Ectodermal cell (in vitro differentiated cells): ENCODE data around the gene GARIN1A. TPM values are rescaled to one million over a fixed set of nuclear protein-coding genes. Genes with fewer than 3 reads are reported as not detected.
"Not testable (repeated sequence)": the region's sequence is repeated elsewhere in the genome, so short reads cannot be mapped to it uniquely, and the experiment has no call there.

ENCODE experiments used
- H3K27ac ChIP-seq: 2 replicates; pipeline ENCODE4 v1.7.0; 2013; ENCODE audit warnings: mild to moderate bottlenecking, low read depth, low read length; ENCODE audit not compliant: insufficient read depth, poor library complexity, severe bottlenecking
- H3K27me3 ChIP-seq: 2 replicates; pipeline ENCODE4 v1.7.0; 2013; ENCODE audit warnings: mild to moderate bottlenecking, low read length; ENCODE audit not compliant: insufficient read depth, control insufficient read depth, poor library complexity, severe bottlenecking
- H3K36me3 ChIP-seq: one replicate; pipeline ENCODE4 v1.7.0; 2013; ENCODE audit warnings: low read length; ENCODE audit not compliant: control insufficient read depth, insufficient read depth
- H3K4me1 ChIP-seq: one replicate; pipeline ENCODE4 v1.7.0; 2013; ENCODE audit warnings: low read length; ENCODE audit not compliant: control insufficient read depth, insufficient read depth
- H3K4me3 ChIP-seq: 2 replicates; pipeline ENCODE4 v1.7.0; 2013; ENCODE audit warnings: low read depth, low read length, control low read depth; ENCODE audit not compliant: insufficient read depth
- H3K9me3 ChIP-seq: 2 replicates; pipeline ENCODE4 v1.7.0; 2013; ENCODE audit warnings: mild to moderate bottlenecking, low read length, moderate library complexity; ENCODE audit not compliant: control insufficient read depth
- WGBS, 2 experiments: methylation state at CpG; one replicate each; pipeline ENCODE4 v1.1.7; 2013; ENCODE audit warnings: missing lambda C conversion rate in 2 of 2; 5-methylcytosine and 5-hydroxymethylcytosine counted together
- polyA plus RNA-seq, 4 experiments: library from polyadenylated mRNA; stranded (reverse); fragments of 50-300 nt; gene quantifications; one replicate each; pipeline ENCODE4 v1.2.3, GENCODE V29; 2013

GARIN1A gene
- polyA plus RNA-seq (2013, experiment 1 of 4) = 0.78 TPM
- polyA plus RNA-seq (2013, experiment 2 of 4) = 0.71 TPM
- polyA plus RNA-seq (2013, experiment 3 of 4) = 0.21 TPM
- 0.65 TPM for polyA plus RNA-seq (2013, experiment 4 of 4)

DNA sequence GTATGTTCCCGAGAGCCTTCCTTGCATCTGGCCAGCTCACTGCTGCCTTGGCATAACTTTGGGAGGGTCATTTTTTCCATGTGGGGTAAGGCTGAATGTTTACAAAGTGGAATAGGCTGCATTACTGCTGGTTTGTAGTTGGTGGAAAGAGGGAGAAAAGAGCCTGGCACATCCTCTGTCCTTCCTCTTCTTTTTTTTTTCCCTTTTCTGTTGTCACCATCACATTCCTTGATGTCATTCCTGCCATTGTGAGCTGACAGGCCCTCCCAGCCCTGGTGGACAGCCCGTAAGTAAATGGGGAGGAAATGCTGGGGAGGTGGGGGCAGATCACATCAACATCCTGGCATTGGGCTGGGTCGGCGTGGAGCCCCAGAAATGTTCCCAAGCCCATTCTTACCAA lies at the start of gene GARIN1A:
GARIN1A (plus strand) TSS at position 301 of the 400 bp plus-strand sequence. CDS start 106 bp downstream, outside the sequence.
- H3K4me3 ChIP-seq = no peak within 1 kb of the TSS
- no peaks in the 10 kb centered on the region for H3K9me3 ChIP-seq
- no peaks in the 10 kb centered on the region for H3K27me3 ChIP-seq
- no peaks in the 10 kb centered on the region for H3K36me3 ChIP-seq
- 77 to 79% methylated on average over 4 of the region's 4 CpGs for WGBS, 2 experiments
- H3K27ac ChIP-seq = no peak within 1 kb of the TSS
- H3K4me1 ChIP-seq = peaks cover 6% of the 10 kb centered on the region

DNA sequence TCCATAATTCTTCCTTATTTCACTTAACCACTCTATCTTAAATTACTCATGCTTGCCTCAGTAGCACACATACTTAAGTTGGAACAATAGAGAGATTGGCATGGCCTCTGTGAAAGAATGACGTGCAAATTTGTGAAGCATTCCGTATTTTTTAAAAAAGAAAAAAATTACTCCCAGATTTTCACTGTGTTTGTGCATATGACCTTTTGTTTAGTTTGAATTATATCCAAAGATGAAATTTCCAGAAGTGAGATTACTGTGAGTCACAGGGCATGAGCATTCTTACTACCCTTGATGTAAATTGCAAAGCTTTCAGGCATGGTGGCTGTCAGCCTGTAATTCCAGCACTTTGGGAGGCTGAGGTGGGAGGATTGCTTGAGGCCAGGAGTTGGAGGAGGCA lies 45.0 kb upstream of the GARIN1A start:
- 97% methylated on average over 2 of the region's 2 CpGs; no CpG with 5 or more reads in 1 of the 2 experiments for WGBS, 2 experiments
- H3K4me3 ChIP-seq, H3K27ac ChIP-seq: not testable (repeated sequence)

DNA sequence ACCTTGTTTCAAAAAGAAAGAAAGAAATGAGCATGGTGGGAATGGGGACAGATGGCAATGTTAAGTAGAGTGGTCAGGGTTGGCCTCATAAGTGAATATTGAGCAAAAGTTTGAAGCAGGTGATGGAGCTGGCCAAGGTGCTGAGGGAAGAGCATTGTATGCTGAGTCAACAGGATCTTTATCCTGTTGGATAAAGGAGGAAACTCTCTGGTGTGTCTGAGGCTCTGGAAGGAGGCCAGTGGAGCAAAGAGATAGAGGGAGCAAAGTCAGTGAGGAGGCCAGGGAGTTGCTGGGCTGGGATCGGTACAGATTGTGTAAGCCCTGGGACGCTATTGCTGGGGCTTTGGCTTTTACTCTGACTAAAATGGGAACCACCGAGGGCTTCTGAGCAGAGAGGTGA lies 38.2 kb upstream of the GARIN1A start:
- H3K27me3 ChIP-seq, H3K4me1 ChIP-seq, H3K4me3 ChIP-seq, H3K36me3 ChIP-seq, H3K27ac ChIP-seq, H3K9me3 ChIP-seq: not testable (repeated sequence)
- 83 to 100% methylated on average over 2 of the region's 3 CpGs for WGBS, 2 experiments

More for the DNA sequence above, 45.0 kb upstream of the GARIN1A start:
- not testable (repeated sequence) for H3K4me1 ChIP-seq, H3K27me3 ChIP-seq, H3K9me3 ChIP-seq, H3K36me3 ChIP-seq

DNA sequence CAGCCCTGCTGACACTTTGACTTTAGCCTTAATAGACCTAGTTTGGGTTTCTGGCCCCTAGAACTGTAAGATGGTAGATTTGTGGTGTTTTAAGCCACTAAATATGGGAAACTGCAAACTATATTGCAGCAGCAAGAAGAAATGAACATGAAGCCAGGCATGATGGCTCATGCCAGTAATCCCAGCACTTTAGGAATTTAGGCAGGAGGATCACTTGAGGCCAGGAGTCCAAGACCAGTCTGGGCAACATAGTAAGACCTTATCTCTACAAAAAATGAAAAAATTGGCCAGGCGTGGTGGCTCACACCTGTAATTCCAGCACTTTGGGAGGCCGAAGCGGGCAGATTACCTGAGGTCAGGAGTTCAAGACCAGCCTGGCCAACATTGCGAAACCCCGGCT lies 26.9 kb upstream of the GARIN1A start:
- H3K4me1 ChIP-seq, H3K9me3 ChIP-seq, H3K4me3 ChIP-seq, H3K36me3 ChIP-seq, H3K27ac ChIP-seq, H3K27me3 ChIP-seq: not testable (repeated sequence)
- WGBS, 2 experiments = 93 to 97% methylated on average over 5 of the region's 5 CpGs

DNA sequence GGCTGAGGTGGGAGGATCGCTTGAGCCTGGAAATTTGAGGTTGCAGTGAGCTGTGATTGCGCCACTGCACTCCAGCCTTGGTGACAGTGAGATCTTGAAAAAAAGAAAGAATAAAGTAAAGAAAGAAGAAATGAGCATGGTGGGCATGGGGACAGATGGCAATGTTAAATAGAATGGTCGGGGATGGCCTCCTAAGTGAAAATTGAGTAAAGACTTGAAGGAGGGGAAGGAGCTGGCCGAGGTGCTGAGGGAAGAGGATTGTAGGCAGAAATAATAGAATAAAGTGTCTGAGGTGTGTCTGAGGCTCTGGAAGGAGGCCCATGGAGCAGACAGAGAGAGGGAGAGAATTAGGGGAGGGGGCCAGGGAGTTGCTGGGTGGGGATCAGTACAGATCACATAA lies 26.2 kb upstream of the GARIN1A start:
- not testable (repeated sequence) for H3K4me1 ChIP-seq, H3K27ac ChIP-seq, H3K36me3 ChIP-seq, H3K4me3 ChIP-seq, H3K27me3 ChIP-seq, H3K9me3 ChIP-seq
- 90 to 92% methylated on average over 3 to 4 of the region's 4 CpGs for WGBS, 2 experiments

DNA sequence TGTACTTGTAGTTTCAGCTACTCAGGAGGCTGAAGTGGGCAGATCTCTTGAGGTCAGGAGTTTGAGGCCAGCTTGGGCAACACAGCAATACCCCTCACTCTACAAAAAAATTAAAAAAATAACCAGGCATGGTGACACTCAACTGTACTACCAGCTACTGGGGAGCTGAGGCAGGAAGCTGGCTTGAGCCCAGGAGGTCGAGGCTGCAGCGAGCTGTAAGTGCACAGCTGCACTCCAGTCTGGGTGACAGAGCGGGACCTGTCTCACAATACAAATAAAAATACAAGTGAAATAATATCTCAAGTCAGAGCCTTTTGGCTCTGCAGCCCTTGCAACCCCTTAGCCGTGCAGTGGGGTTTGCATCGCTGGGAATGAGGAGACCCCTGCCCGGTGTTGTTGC lies 25.2 kb upstream of the GARIN1A start:
- not testable (repeated sequence) for H3K27ac ChIP-seq, H3K9me3 ChIP-seq, H3K36me3 ChIP-seq, H3K4me3 ChIP-seq, H3K4me1 ChIP-seq, H3K27me3 ChIP-seq
- WGBS, 2 experiments = 96 to 100% methylated on average over 4 to 5 of the region's 6 CpGs

DNA sequence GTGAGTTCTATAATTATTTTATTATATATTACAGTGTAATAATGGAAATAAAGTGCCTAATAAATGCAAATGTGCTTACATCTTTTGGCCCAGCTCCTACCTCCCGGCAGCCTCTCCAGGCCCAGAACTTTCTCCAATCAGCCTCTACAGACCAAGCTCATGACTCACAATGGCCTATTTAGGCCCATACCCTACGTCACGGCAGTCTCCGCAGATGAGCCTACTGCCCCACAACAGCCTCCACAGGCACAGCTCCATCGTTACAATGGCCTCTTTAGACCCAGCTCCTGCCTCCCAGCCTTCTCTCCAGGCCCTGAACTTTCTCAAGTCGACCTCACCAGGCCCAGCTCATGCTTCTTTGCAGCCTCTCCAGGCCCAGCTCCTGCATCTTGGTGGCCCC lies 21.0 kb upstream of the GARIN1A start:
- not testable (repeated sequence) for H3K36me3 ChIP-seq, H3K27ac ChIP-seq, H3K9me3 ChIP-seq, H3K4me1 ChIP-seq, H3K27me3 ChIP-seq, H3K4me3 ChIP-seq
- WGBS, 2 experiments = 100% methylated on average over 3 of the region's 6 CpGs

DNA sequence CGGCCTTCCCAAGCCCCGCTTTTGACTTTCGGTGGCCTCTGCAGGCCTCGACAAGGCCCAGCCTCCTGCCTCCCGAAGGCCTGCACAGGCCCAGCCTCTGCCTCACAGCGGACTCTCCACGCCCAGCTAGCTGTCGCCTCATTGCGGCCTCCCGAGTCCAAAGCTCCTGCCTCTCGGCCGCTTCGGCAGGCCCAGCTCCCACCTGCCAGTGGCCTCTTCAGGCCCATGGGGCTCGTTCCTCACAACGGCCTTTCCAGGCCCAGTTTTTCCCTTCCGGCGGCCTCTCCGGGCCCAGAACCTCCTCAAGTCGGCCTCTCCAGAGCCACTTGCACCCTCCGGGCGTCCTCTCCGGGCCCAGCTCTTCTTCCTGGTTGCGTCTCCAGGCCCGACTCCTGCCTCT lies 19.5 kb upstream of the GARIN1A start:
- H3K4me3 ChIP-seq, H3K36me3 ChIP-seq, H3K27me3 ChIP-seq, H3K27ac ChIP-seq, H3K4me1 ChIP-seq, H3K9me3 ChIP-seq: not testable (repeated sequence)
- WGBS, 2 experiments = 94 to 97% methylated on average over 20 of the region's 24 CpGs

DNA sequence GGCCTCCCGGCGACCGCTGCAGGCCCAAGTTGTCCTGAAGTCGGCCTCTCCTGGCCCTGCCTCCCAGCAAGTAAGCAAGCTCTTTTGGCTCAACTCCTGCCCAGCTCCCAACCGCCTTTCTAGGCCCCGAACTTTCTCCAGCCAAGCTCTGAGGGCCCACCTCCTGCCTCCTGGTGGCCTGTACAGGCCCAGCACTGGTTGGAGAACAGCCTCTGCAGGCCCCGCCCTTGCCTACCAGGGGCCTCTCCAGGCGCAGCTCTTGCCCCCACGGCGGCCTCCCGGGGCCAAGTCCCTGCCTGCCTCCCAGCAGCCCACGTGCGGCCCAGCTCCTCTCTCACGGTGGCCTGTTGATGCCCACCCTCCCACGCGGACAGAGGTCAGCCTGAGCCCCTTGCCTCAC lies 18.9 kb upstream of the GARIN1A start:
- H3K27ac ChIP-seq, H3K4me3 ChIP-seq, H3K9me3 ChIP-seq, H3K4me1 ChIP-seq, H3K27me3 ChIP-seq, H3K36me3 ChIP-seq: not testable (repeated sequence)
- 93 to 94% methylated on average over 16 of the region's 16 CpGs for whole genome bisulfite sequencing, 2 experiments

DNA sequence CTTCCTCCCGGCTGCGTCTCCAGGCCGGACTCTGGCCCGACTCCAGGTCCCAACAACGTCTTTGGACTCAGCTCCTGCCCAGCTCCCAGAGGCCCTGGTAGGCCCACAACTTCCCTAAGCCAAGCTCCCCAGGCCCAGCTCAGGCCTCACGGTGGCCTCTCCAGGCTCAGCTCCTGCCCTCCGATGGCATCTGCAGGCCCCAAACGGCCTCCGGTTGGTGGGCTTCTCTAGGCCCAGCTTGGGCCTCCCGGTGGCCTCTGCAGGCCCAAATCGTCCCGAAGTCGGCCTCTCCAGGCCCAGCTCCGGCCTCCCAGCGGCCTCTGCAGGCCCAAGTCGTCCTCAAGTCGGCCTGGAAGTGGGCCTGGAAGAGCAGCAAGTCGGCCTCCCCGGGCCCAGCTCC lies 18.0 kb upstream of the GARIN1A start:
- H3K27ac ChIP-seq, H3K4me3 ChIP-seq, H3K36me3 ChIP-seq, H3K9me3 ChIP-seq, H3K4me1 ChIP-seq, H3K27me3 ChIP-seq: not testable (repeated sequence)
- WGBS, 2 experiments = 89 to 91% methylated on average over 19 of the region's 19 CpGs

DNA sequence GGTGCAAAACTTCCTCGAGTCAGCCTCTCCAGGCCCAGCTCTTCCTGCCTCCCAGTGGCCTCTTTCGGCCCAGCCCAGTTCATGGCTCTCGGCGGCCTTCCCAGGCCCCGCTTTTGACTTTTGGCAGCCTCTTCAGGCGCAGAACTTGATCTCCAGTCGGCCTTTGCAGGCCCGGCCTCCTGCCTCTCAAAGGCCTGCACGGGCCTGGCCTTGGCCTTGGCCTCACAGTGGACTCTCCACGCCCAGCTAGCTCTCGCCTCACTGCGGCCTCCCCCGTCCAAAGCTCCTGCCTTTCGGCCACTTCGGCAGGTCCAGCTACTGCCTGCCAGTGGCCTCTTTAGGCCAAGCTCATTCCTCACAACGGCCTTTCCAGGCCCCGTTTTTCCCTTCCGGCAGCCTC lies 17.6 kb upstream of the GARIN1A start:
- H3K4me1 ChIP-seq, H3K27me3 ChIP-seq, H3K36me3 ChIP-seq, H3K9me3 ChIP-seq, H3K27ac ChIP-seq, H3K4me3 ChIP-seq: not testable (repeated sequence)
- 96% methylated on average over 16 to 17 of the region's 18 CpGs for WGBS, 2 experiments
